Adrenal gland (tissue), 5 donors: ENCODE measurements around the gene FAM163B.

Source experiments
- CTCF ChIP-seq, 6 experiments: fragments of 450-650 bp in 4 of 6; fragments of 200-600 bp in 2 of 6; sonication (generic) in 1 of 6; IDR thresholded peaks; 1 replicate in 5 of 6; 2 replicates in 1 of 6; pipeline versions ENCODE4 v1.5.1 to v1.8.0; 2016 to 2021; ENCODE audit warnings: antibody characterized with exemption in 6 of 6, mild to moderate bottlenecking in 2 of 6, moderate library complexity in 1 of 6
- POLR2A ChIP-seq, 2 donors: fragments of 450-650 bp; IDR thresholded peaks; one replicate each; pipeline ENCODE4 v1.6.1; 2017; ENCODE audit warnings: antibody characterized with exemption in 2 of 2, mild to moderate bottlenecking in 2 of 2, moderate library complexity in 1 of 2
- donor health status: DM: no; HTN: no; CAD: no.

GRCh38 chr9:133583586-133583985, 25.6 kb downstream of the FAM163B start:
- TF ChIP-seq CTCF (IDR thresholded peaks at IDR 0.05) (no peak), POLR2A (IDR thresholded peaks at IDR 0.05) (no peak)
